GM21515 (cell line): ENCODE results near the gene FIBP.
"Not testable (repeated sequence)": the region's sequence is repeated elsewhere in the genome, so short reads cannot be mapped to it uniquely, and the experiment has no call there.

ENCODE experiments used
- ATAC-seq: cut with Tn5 transposase; IDR thresholded peaks from one replicate; pipeline ENCODE4 v1.9.1; 2021; ENCODE audit not compliant: unreplicated experiment

FIBP gene

DNA sequence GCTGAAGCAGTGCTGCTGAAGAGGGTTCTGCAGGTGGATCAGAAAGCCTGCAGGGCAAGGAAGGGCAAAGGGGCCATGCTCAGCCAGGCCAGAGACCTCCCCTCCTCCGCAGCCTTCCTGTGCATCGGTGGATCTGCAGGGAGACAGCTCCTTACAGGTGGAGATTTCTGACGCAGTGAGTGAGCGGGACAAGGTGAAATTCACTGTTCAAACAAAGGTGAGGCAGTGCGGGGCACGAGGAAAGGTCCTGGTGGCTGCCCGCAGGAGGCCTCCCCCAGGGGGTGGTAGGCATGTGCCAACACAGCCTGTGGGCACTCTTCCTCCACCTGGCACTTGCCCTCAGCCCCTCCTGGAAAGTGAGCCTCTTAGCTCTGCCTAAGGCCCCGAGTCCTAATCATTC lies 38.9 kb downstream of the FIBP start:
- ATAC-seq, result no peak

DNA sequence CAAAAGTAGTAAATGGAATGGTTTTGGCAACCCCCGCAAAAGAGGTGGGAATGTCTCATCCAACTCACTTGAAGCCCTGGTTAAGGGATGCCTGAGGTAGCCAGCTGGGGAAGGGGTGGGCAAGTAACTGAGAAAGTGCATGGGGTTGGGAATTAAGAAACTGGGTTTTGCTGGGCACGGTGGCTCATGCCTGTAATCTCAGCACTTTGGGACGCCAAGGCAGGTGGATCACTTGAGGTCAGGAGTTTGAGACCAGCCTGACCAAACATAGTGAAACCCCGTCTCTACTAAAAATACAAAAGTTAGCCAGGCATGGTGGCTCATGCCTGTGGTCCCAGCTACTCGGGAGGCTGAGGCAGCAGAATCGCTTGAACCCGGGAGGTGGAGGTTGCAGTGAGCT lies 39.6 kb downstream of the FIBP start:
- not testable (repeated sequence) for ATAC-seq

GRCh38 chr11:65847746-65848145 lies 40.5 kb downstream of the FIBP start:
- no peak for ATAC-seq

DNA sequence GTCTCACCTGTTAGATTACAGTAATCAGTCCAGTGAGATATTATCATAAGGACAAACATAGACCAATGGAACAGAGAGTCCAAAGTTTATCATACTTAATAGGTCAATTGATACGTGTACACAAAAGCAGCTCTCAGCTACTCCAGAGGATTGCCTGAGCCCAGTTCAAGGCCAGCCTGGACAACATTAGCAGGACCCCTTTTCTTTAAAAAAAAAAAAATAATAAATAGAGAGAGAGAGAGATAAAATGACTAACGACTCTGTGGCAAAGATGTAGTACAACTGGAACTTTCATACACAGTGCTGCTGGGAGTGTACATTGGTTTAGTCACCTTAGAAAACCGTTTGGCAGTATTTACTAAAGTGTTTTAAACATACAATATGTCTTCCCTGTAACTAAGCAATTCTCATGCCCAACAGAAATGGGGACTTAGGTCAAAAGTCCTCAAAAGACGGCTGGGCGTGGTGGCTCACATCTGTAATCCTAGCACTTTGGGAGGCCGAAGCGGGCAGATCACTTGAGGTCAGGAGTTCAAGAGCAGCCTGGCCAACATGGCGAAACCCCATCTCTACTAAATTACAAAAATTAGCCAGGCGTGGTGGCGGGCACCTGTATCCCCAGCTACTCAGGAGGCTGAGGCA lies 43.9 kb downstream of the FIBP start:
- no peak for ATAC-seq

GRCh38 chr11:65843811-65844210 lies 44.5 kb downstream of the FIBP start:
- no peak for ATAC-seq

DNA sequence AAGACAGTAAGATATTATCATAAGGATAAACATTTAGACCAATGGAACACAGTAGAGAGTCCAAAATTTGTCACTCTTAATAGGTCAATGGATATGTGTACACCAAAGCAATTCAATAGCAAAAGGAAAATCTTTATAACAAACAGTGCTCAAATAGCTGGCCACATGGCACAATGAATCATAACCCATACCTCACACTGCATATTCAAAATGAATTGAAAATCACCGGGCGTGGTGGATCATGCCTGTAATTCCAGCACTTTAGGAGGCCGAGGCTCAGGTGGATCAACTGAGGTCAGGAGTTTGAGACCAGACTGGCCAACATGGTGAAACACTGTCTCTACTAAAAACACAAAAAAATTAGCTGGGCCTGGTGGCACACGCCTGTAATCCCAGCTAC lies 46.1 kb downstream of the FIBP start:
- ATAC-seq, result no peak

- ATAC-seq, result peak; percentile 12
These were observed 54.1 kb downstream of the FIBP start for GRCh38 chr11:65834202-65834601.
